HG02884 (cell line): Measurements from ENCODE around the gene AEBP2.
"Not testable (repeated sequence)": the region's sequence is repeated elsewhere in the genome, so short reads cannot be mapped to it uniquely, and the experiment has no call there.

Source experiments
- ATAC-seq: cut with Tn5 transposase; IDR thresholded peaks from one replicate; pipeline ENCODE4 v1.9.1; 2021; ENCODE audit warnings: mild to moderate bottlenecking, moderate library complexity; ENCODE audit not compliant: unreplicated experiment

AEBP2 gene

GRCh38 chr12:19439059-19440018, at the start of gene AEBP2:
AEBP2 (plus strand) TSS chr12:19439492; CDS start chr12:19439700, 208 bp downstream.
- peak; percentile 68 for ATAC-seq

- ATAC-seq = no peak
Observed at GRCh38 chr12:19390051-19390598, 49.2 kb upstream of the AEBP2 start.

- ATAC-seq = not testable (repeated sequence)
Observed at GRCh38 chr12:19392644-19393043, 46.6 kb upstream of the AEBP2 start.

- no peak for ATAC-seq
Observed at GRCh38 chr12:19394385-19394784, 44.9 kb upstream of the AEBP2 start.

- ATAC-seq = no peak
Observed at GRCh38 chr12:19397534-19397933, 41.8 kb upstream of the AEBP2 start.

- no peak for ATAC-seq
Observed at GRCh38 chr12:19398376-19399363, 40.6 kb upstream of the AEBP2 start.

- ATAC-seq = not testable (repeated sequence)
Observed at GRCh38 chr12:19400649-19401285, 38.5 kb upstream of the AEBP2 start.

- no peak for ATAC-seq
Observed at GRCh38 chr12:19402211-19402610, 37.1 kb upstream of the AEBP2 start.

GRCh38 chr12:19402743-19403431, 36.4 kb upstream of the AEBP2 start:
- ATAC-seq = no peak

- ATAC-seq = no peak
Observed at GRCh38 chr12:19404242-19404880, 34.9 kb upstream of the AEBP2 start.

- ATAC-seq = no peak
Observed at GRCh38 chr12:19409376-19409775, 29.9 kb upstream of the AEBP2 start.

GRCh38 chr12:19410211-19410610, 29.1 kb upstream of the AEBP2 start:
- no peak for ATAC-seq

GRCh38 chr12:19410629-19411185, 28.6 kb upstream of the AEBP2 start:
- ATAC-seq = no peak

- no peak for ATAC-seq
Observed at GRCh38 chr12:19411234-19412204, 27.8 kb upstream of the AEBP2 start.

GRCh38 chr12:19412844-19413243, 26.4 kb upstream of the AEBP2 start:
- no peak for ATAC-seq

- not testable (repeated sequence) for ATAC-seq
Observed at GRCh38 chr12:19413582-19413981, 25.7 kb upstream of the AEBP2 start.

- ATAC-seq = no peak
Observed at GRCh38 chr12:19415563-19415962, 23.7 kb upstream of the AEBP2 start.

GRCh38 chr12:19419086-19419485, 20.2 kb upstream of the AEBP2 start:
- no peak for ATAC-seq
